H9 (cell line): ENCODE data around the gene ATP2A2. TPM values are rescaled to one million over a fixed set of nuclear protein-coding genes. Genes with fewer than 3 reads are reported as not detected.

Experiments used
- DNase-seq: peaks from one replicate; pipeline ENCODE4 v3.0.0-alpha.2; 2017
- H2AFZ ChIP-seq: one replicate; pipeline ENCODE4 v1.6.1; 2013; ENCODE audit warnings: mild to moderate bottlenecking, low read length, control low read depth, moderate library complexity
- H2AK5ac ChIP-seq: 2 replicates; pipeline ENCODE4 v1.6.1; 2013; ENCODE audit warnings: low read length, control low read depth, mixed read lengths; ENCODE audit not compliant: insufficient read length
- H2BK120ac ChIP-seq: one replicate; pipeline ENCODE4 v1.6.1; 2013; ENCODE audit warnings: low read depth, mild to moderate bottlenecking, low read length, control low read depth, inconsistent platforms; ENCODE audit not compliant: poor library complexity, severe bottlenecking
- H2BK12ac ChIP-seq: 2 replicates; pipeline ENCODE4 v1.6.1; 2013; ENCODE audit warnings: low read length, control low read depth, mixed read lengths, low read depth; ENCODE audit not compliant: insufficient read length
- H2BK15ac ChIP-seq: 2 replicates; pipeline ENCODE4 v1.6.1; 2013; ENCODE audit warnings: low read depth, low read length, control low read depth
- H2BK20ac ChIP-seq: one replicate; pipeline ENCODE4 v1.6.1; 2013; ENCODE audit warnings: low read depth, mild to moderate bottlenecking, low read length, control low read depth, inconsistent platforms; ENCODE audit not compliant: poor library complexity, severe bottlenecking
- H2BK5ac ChIP-seq: 2 replicates; pipeline ENCODE4 v1.6.1; 2013; ENCODE audit warnings: low read length, control low read depth, mixed read lengths; ENCODE audit not compliant: insufficient read length
- H3K14ac ChIP-seq: 2 replicates; pipeline ENCODE4 v1.6.1; 2013; ENCODE audit warnings: low read length, control low read depth; ENCODE audit not compliant: insufficient read depth
- H3K18ac ChIP-seq: 2 replicates; pipeline ENCODE4 v1.6.1; 2013; ENCODE audit warnings: low read depth, mild to moderate bottlenecking, mixed read lengths, low read length, control low read depth; ENCODE audit not compliant: insufficient read length
- H3K23ac ChIP-seq: 2 replicates; pipeline ENCODE4 v1.6.1; 2013; ENCODE audit warnings: low read length, control low read depth, mixed read lengths, low read depth; ENCODE audit not compliant: insufficient read length
- H3K23me2 ChIP-seq: 2 replicates; pipeline ENCODE4 v1.6.1; 2013; ENCODE audit warnings: low read depth, mild to moderate bottlenecking, mixed read lengths, low read length, control low read depth; ENCODE audit not compliant: insufficient read length, poor library complexity, severe bottlenecking
- H3K27ac ChIP-seq: 2 replicates; pipeline ENCODE4 v1.5.1; 2013; ENCODE audit warnings: low read length, control low read depth, mixed read lengths, low read depth; ENCODE audit not compliant: insufficient read length
- H3K27me3 ChIP-seq: 2 replicates; pipeline ENCODE4 v1.6.1; 2013; ENCODE audit warnings: low read length, control low read depth, inconsistent platforms; ENCODE audit not compliant: insufficient read depth
- H3K4ac ChIP-seq: 2 replicates; pipeline ENCODE4 v1.6.1; 2013; ENCODE audit warnings: low read depth, mild to moderate bottlenecking, control low read depth, inconsistent platforms, low read length, moderate library complexity
- H3K4me1 ChIP-seq: 2 replicates; pipeline ENCODE4 v1.6.1; 2013; ENCODE audit warnings: low read length, control low read depth, inconsistent platforms; ENCODE audit not compliant: insufficient read depth
- H3K4me2 ChIP-seq: 2 replicates; pipeline ENCODE4 v1.6.1; 2013; ENCODE audit warnings: low read length, control low read depth, mixed read lengths; ENCODE audit not compliant: insufficient read length, insufficient read depth
- H3K56ac ChIP-seq: 2 replicates; pipeline ENCODE4 v1.6.1; 2013; ENCODE audit warnings: low read depth, mild to moderate bottlenecking, mixed read lengths, low read length, control low read depth; ENCODE audit not compliant: insufficient read length
- H3K79me1 ChIP-seq: 2 replicates; pipeline ENCODE4 v1.6.1; 2013; ENCODE audit warnings: low read depth, mild to moderate bottlenecking, moderate library complexity, low read length, control low read depth, inconsistent platforms; ENCODE audit not compliant: insufficient read depth, poor library complexity, severe bottlenecking
- H3K79me2 ChIP-seq: 2 replicates; pipeline ENCODE4 v1.6.1; 2013; ENCODE audit warnings: low read length, control low read depth, inconsistent platforms; ENCODE audit not compliant: insufficient read depth
- H3K9ac ChIP-seq: 2 replicates; pipeline ENCODE4 v1.6.1; 2013; ENCODE audit warnings: low read length, control low read depth, mixed read lengths; ENCODE audit not compliant: insufficient read length; ENCODE audit errors: extremely low read depth
- H3K9me3 ChIP-seq: one replicate; pipeline ENCODE4 v1.6.1; 2013; ENCODE audit warnings: low read depth, low read length, inconsistent platforms; ENCODE audit not compliant: control insufficient read depth
- H3T11ph ChIP-seq: one replicate; pipeline ENCODE4 v1.6.1; 2013; ENCODE audit warnings: mild to moderate bottlenecking, low read length, control low read depth, inconsistent platforms
- H4K20me1 ChIP-seq: one replicate; pipeline ENCODE4 v1.6.1; 2013; ENCODE audit not compliant: control insufficient read depth, insufficient read length, insufficient read depth
- H4K5ac ChIP-seq: 2 replicates; pipeline ENCODE4 v1.6.1; 2013; ENCODE audit warnings: low read depth, mild to moderate bottlenecking, mixed read lengths, low read length, control low read depth; ENCODE audit not compliant: insufficient read length
- H4K8ac ChIP-seq: replicated peaks from 2 replicates; pipeline ENCODE4 v1.6.1; 2013; ENCODE audit warnings: low read length, control low read depth, mixed read lengths, low read depth; ENCODE audit not compliant: insufficient read length
- H4K91ac ChIP-seq: 2 replicates; pipeline ENCODE4 v1.6.1; 2013; ENCODE audit warnings: low read depth, mild to moderate bottlenecking, moderate library complexity, mixed read lengths, low read length, control low read depth; ENCODE audit not compliant: insufficient read length
- H3K27ac Mint-ChIP-seq, 3 experiments: 2 replicates in 2 of 3; 3 replicates in 1 of 3; pipeline ENCODE4 v1.8.0; 2020 to 2021; ENCODE audit warnings: mixed read lengths in 3 of 3, mild to moderate bottlenecking in 1 of 3, moderate library complexity in 1 of 3
- H3K27me3 Mint-ChIP-seq: 2 replicates; pipeline ENCODE4 v1.8.0; 2021; ENCODE audit warnings: low read depth, mild to moderate bottlenecking, moderate library complexity, mixed read lengths
- H3K36me3 Mint-ChIP-seq, 3 experiments: 2 replicates in 2 of 3; 3 replicates in 1 of 3; pipeline ENCODE4 v1.8.0; 2020 to 2021; ENCODE audit warnings: low read depth in 3 of 3, mixed read lengths in 3 of 3; ENCODE audit not compliant: insufficient read depth in 1 of 3
- H3K4me1 Mint-ChIP-seq, 2 experiments: 2 replicates each; pipeline ENCODE4 v1.8.0; 2020; ENCODE audit warnings: mixed read lengths in 2 of 2
- H3K4me3 Mint-ChIP-seq, 2 experiments: 2 replicates in 1 of 2; 3 replicates in 1 of 2; pipeline ENCODE4 v1.8.0; 2020 to 2021; ENCODE audit warnings: mild to moderate bottlenecking in 2 of 2, mixed read lengths in 2 of 2, moderate library complexity in 1 of 2
- H3K9me3 Mint-ChIP-seq, 2 experiments: 2 replicates in 1 of 2; 3 replicates in 1 of 2; pipeline ENCODE4 v1.8.0; 2020; ENCODE audit warnings: mild to moderate bottlenecking in 2 of 2, mixed read lengths in 2 of 2, moderate library complexity in 1 of 2
- WGBS: extraction: QIAGEN DNeasy Blood & Tissue Kit; methylation state at CpG from one replicate; pipeline ENCODE4 v1.1.7; 2013; ENCODE audit warnings: missing lambda C conversion rate, low lambda C conversion rate, mixed read lengths; ENCODE audit not compliant: insufficient read length; ENCODE audit errors: extremely low coverage; 5-methylcytosine and 5-hydroxymethylcytosine counted together
- total RNA-seq: library from RNA; stranded (reverse); gene quantifications from 2 replicates; pipeline ENCODE4 v1.2.1, GENCODE V29; 2021
- TF ChIP-seq, protein P1 (sequence below): fragments of 200-600 bp; sonication (generic); conservative IDR thresholded peaks from 3 replicates; pipeline ENCODE4 v1.8.0; 2021; ENCODE audit warnings: antibody characterized with exemption, mild to moderate bottlenecking

Gene ATP2A2
- total RNA-seq, 1 experiment from 2014 or later: 257 TPM

DNA sequence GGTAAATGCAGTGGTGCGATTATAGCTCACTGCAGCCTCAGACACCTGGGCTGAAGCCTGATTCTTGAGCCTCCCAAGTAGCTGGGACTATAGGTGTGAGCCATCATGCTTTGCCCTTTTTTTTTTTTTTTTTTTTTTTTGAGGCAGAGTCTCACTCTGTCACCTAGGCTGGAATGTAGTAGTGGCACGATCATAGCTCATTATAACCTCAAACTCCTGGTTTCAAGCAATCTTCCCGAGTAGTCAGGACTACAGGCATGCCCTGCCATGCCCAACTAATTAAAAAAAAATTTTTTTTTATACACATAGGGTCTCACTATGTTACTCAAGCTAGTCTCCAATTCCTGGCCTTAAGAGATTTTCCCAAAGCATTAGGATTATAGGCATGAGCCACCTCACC is 6.9 kb downstream of the ATP2A2 start:
- H3K36me3 Mint-ChIP-seq: peaks cover 44 to 91% (median 84%) of the 10 kb centered on the region in 3 experiments
- no peak overlapping the region; a peak in 1 of 5 replicates for H3K4me3 Mint-ChIP-seq
- no CpG with 5 or more reads among the region's 3 CpGs for WGBS

More for the DNA sequence above, 6.9 kb downstream of the ATP2A2 start:
- Mint-ChIP-seq H3K9me3 (no peaks in the 10 kb centered on the region), H3K27ac (peak overlapping the region in 1 of 3 experiments; percentile 65; a peak in 1 of 7 replicates), H3K27me3 (no peaks in the 10 kb centered on the region), H3K4me1 (peaks cover 30 to 32% of the 10 kb centered on the region in 2 experiments)
- H3K27ac ChIP-seq: no peak overlapping the region
- no peak overlapping the region for H3K56ac ChIP-seq
- H3K4ac ChIP-seq: no peak overlapping the region
- H3T11ph ChIP-seq: no peak overlapping the region
- H3K14ac ChIP-seq: no peak overlapping the region
- no peaks in the 10 kb centered on the region for H4K20me1 ChIP-seq
- TF ChIP-seq, protein P1, sequence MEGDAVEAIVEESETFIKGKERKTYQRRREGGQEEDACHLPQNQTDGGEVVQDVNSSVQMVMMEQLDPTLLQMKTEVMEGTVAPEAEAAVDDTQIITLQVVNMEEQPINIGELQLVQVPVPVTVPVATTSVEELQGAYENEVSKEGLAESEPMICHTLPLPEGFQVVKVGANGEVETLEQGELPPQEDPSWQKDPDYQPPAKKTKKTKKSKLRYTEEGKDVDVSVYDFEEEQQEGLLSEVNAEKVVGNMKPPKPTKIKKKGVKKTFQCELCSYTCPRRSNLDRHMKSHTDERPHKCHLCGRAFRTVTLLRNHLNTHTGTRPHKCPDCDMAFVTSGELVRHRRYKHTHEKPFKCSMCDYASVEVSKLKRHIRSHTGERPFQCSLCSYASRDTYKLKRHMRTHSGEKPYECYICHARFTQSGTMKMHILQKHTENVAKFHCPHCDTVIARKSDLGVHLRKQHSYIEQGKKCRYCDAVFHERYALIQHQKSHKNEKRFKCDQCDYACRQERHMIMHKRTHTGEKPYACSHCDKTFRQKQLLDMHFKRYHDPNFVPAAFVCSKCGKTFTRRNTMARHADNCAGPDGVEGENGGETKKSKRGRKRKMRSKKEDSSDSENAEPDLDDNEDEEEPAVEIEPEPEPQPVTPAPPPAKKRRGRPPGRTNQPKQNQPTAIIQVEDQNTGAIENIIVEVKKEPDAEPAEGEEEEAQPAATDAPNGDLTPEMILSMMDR: no peak
- no peak overlapping the region for H2BK12ac ChIP-seq
- H3K4me2 ChIP-seq: no peak overlapping the region
- H3K9ac ChIP-seq: no peak overlapping the region
- DNase-seq: no peak
- H2BK5ac ChIP-seq: no peak overlapping the region
- no peak overlapping the region for H3K23ac ChIP-seq
- H2AK5ac ChIP-seq: no peak overlapping the region
- H2BK15ac ChIP-seq: no peak overlapping the region
- no peak overlapping the region for H2AFZ ChIP-seq
- H3K79me2 ChIP-seq: peaks cover 42% of the 10 kb centered on the region
- no peaks in the 10 kb centered on the region for H3K9me3 ChIP-seq
- no peak overlapping the region for H2BK20ac ChIP-seq
- no peak overlapping the region for H4K8ac ChIP-seq
- peaks cover 4% of the 10 kb centered on the region for H3K79me1 ChIP-seq
- no peak overlapping the region for H3K18ac ChIP-seq
- peaks cover 6% of the 10 kb centered on the region; the same call in 1 of the 2 replicates for H3K4me1 ChIP-seq
- H4K5ac ChIP-seq: no peak overlapping the region
- H3K27me3 ChIP-seq: no peaks in the 10 kb centered on the region
- no peak overlapping the region for H4K91ac ChIP-seq
- H2BK120ac ChIP-seq: no peak overlapping the region
- H3K23me2 ChIP-seq: no peaks in the 10 kb centered on the region
